SHP77 (cell line): ENCODE results near the gene SMARCD2.
"Not testable (repeated sequence)": the region's sequence is repeated elsewhere in the genome, so short reads cannot be mapped to it uniquely, and the experiment has no call there.

Source experiments
- DNase-seq, 2 experiments: peaks; one replicate each; lab custom pipeline; 2025; lab: John Stamatoyannopoulos, UW

The SMARCD2 gene

GRCh38 chr17:63850401-63850800, 7.9 kb upstream of the SMARCD2 start:
- DNase-seq, result no peak

- DNase-seq, result no peak
These were observed 6.6 kb upstream of the SMARCD2 start for GRCh38 chr17:63848834-63849689.

GRCh38 chr17:63847525-63848249, 5.2 kb upstream of the SMARCD2 start:
- no peak for DNase-seq

GRCh38 chr17:63845509-63845908, 3.0 kb upstream of the SMARCD2 start:
- no peak for DNase-seq

- no peak for DNase-seq
These were observed 1.6 kb upstream of the SMARCD2 start for GRCh38 chr17:63843910-63844677.

GRCh38 chr17:63843387-63843888, 953 bp upstream of the SMARCD2 start:
- not testable (repeated sequence) for DNase-seq

GRCh38 chr17:63842173-63842539, 329 bp downstream of the SMARCD2 start:
- DNase-seq, result no peak

- DNase-seq, result no peak
These were observed 924 bp downstream of the SMARCD2 start for GRCh38 chr17:63841350-63842172.

GRCh38 chr17:63840591-63841349, 1.7 kb downstream of the SMARCD2 start:
- no peak for DNase-seq

- DNase-seq, result no peak
These were observed 3.8 kb downstream of the SMARCD2 start for GRCh38 chr17:63838631-63839171.

GRCh38 chr17:63837962-63838600, 4.4 kb downstream of the SMARCD2 start:
- DNase-seq, result no peak

GRCh38 chr17:63837480-63837879, 5.0 kb downstream of the SMARCD2 start:
- DNase-seq, result no peak

GRCh38 chr17:63836811-63837210, 5.7 kb downstream of the SMARCD2 start:
- DNase-seq, result no peak

GRCh38 chr17:63835167-63835720, 7.2 kb downstream of the SMARCD2 start:
- no peak for DNase-seq

- DNase-seq, result peak; percentile 57 to 66
These were observed 7.9 kb downstream of the SMARCD2 start for GRCh38 chr17:63834431-63835166.

- DNase-seq, result no peak
These were observed 8.6 kb downstream of the SMARCD2 start for GRCh38 chr17:63833741-63834373.

GRCh38 chr17:63833026-63833740, 9.3 kb downstream of the SMARCD2 start:
- DNase-seq, result no peak

- no peak for DNase-seq
These were observed 10.0 kb downstream of the SMARCD2 start for GRCh38 chr17:63832455-63832854.
